GM21825 (cell line): ENCODE measurements around the gene BMX.

ENCODE experiments used
- ATAC-seq: cut with Tn5 transposase; IDR thresholded peaks from one replicate; pipeline ENCODE4 v1.9.1; 2021; ENCODE audit warnings: mild to moderate bottlenecking, moderate library complexity; ENCODE audit not compliant: unreplicated experiment

The BMX gene

GRCh38 chrX:15500497-15500966 is at the start of gene BMX:
Gene BMX, plus strand, starts transcription at chrX:15500807. Its CDS starts 7,547 bp downstream, at chrX:15508354.
- no peak for ATAC-seq

GRCh38 chrX:15451913-15452312 is 48.7 kb upstream of the BMX start:
- no peak for ATAC-seq

GRCh38 chrX:15464704-15465103 is 35.9 kb upstream of the BMX start:
- ATAC-seq = no peak

GRCh38 chrX:15465347-15465746 is 35.3 kb upstream of the BMX start:
- peak; percentile 49 for ATAC-seq

- no peak for ATAC-seq
Observed at GRCh38 chrX:15465896-15466651, 34.5 kb upstream of the BMX start.

- ATAC-seq = no peak
Observed at GRCh38 chrX:15468036-15468435, 32.6 kb upstream of the BMX start.

GRCh38 chrX:15469613-15470012 is 31.0 kb upstream of the BMX start:
- ATAC-seq = no peak

- ATAC-seq = peak; percentile 47
Observed at GRCh38 chrX:15471028-15471427, 29.6 kb upstream of the BMX start.

GRCh38 chrX:15472531-15472930 is 28.1 kb upstream of the BMX start:
- ATAC-seq = no peak

- no peak for ATAC-seq
Observed at GRCh38 chrX:15474028-15474427, 26.6 kb upstream of the BMX start.

- no peak for ATAC-seq
Observed at GRCh38 chrX:15475021-15475420, 25.6 kb upstream of the BMX start.

GRCh38 chrX:15475486-15475885 is 25.1 kb upstream of the BMX start:
- ATAC-seq = no peak

- ATAC-seq = no peak
Observed at GRCh38 chrX:15483891-15484290, 16.7 kb upstream of the BMX start.

GRCh38 chrX:15492469-15492868 is 8.1 kb upstream of the BMX start:
- ATAC-seq = no peak

- peak; percentile 95 for ATAC-seq
Observed at GRCh38 chrX:15493118-15493962, 7.3 kb upstream of the BMX start, which contains the start of gene PIR. Gene PIR, minus strand, starts transcription at chrX:15493333. Its CDS starts 2,076 bp downstream, at chrX:15491257.

GRCh38 chrX:15495801-15496200 is 4.8 kb upstream of the BMX start:
- ATAC-seq = no peak

GRCh38 chrX:15496824-15497223 is 3.8 kb upstream of the BMX start:
- ATAC-seq = no peak

GRCh38 chrX:15497865-15498264 is 2.7 kb upstream of the BMX start:
- ATAC-seq = no peak

- ATAC-seq = no peak
Observed at GRCh38 chrX:15498741-15499140, 1.9 kb upstream of the BMX start.

- no peak for ATAC-seq
Observed at GRCh38 chrX:15499976-15500375, 631 bp upstream of the BMX start.

- ATAC-seq = no peak
Observed at GRCh38 chrX:15501506-15501905, 899 bp downstream of the BMX start.

GRCh38 chrX:15504661-15505060 is 4.1 kb downstream of the BMX start:
- no peak for ATAC-seq
